HEK293 (cell line): ENCODE measurements around the gene GABRB2.

ENCODE experiments used
- CTCF ChIA-PET: fragments of 350-600 bp; formaldehyde crosslinking; extraction: SDS; loops from one replicate; lab custom pipeline; 2021; ENCODE audit warnings: antibody characterized with exemption; lab: Yijun Ruan, JAX
- POLR2A ChIA-PET: fragments of 300-600 bp; formaldehyde crosslinking; extraction: SDS; loops from one replicate; lab custom pipeline; 2020; ENCODE audit warnings: antibody characterized with exemption, inconsistent platforms; lab: Yijun Ruan, JAX
- H3K27ac ChIP-seq: fragments of 200-500 bp; sonication (Bioruptor generic); 2 replicates; pipeline ENCODE4 v1.5.1; 2014; ENCODE audit warnings: low read depth, low read length, control low read depth, inconsistent platforms; ENCODE audit errors: extremely low read depth
- H3K36me3 ChIP-seq, 2 experiments: fragments of 200-500 bp in 1 of 2; sonication (Bioruptor generic) in 1 of 2; 1 replicate in 1 of 2; 2 replicates in 1 of 2; pipeline ENCODE4 v1.5.1; 2014 to 2017; ENCODE audit warnings: inconsistent platforms in 2 of 2, low read length in 2 of 2; ENCODE audit not compliant: control insufficient read depth in 2 of 2, insufficient read depth in 1 of 2
- H3K4me1 ChIP-seq: fragments of 200-500 bp; sonication (Bioruptor generic); 2 replicates; pipeline ENCODE4 v1.5.1; 2014; ENCODE audit warnings: mild to moderate bottlenecking, low read length, inconsistent platforms; ENCODE audit not compliant: control insufficient read depth, insufficient read depth
- H3K4me3 ChIP-seq: 2 replicates; pipeline ENCODE4 v1.5.1; 2011; ENCODE audit warnings: low read depth, mild to moderate bottlenecking, control low read depth, low read length, moderate library complexity
- H3K9me3 ChIP-seq: fragments of 200-500 bp; sonication (Bioruptor generic); 2 replicates; pipeline ENCODE4 v1.5.1; 2014; ENCODE audit warnings: low read depth, low read length, inconsistent platforms; ENCODE audit not compliant: control insufficient read depth, insufficient read depth
- KLF7 ChIP-seq: fragments of 450-650 bp; formaldehyde crosslinking; IDR thresholded peaks from 2 replicates; pipeline ENCODE4 v1.5.1; 2016; ENCODE audit warnings: missing biosample characterization, missing genetic modification characterization, borderline replicate concordance
- PRDM6 ChIP-seq: fragments of 450-650 bp; formaldehyde crosslinking; IDR thresholded peaks from 2 replicates; pipeline ENCODE4 v1.5.1; 2017; ENCODE audit warnings: missing biosample characterization, missing genetic modification characterization
- SCRT2 ChIP-seq: fragments of 450-650 bp; formaldehyde crosslinking; IDR thresholded peaks from 2 replicates; pipeline ENCODE4 v1.5.1; 2016; ENCODE audit warnings: missing biosample characterization, missing genetic modification characterization
- SETDB1 ChIP-seq: IDR thresholded peaks from one replicate; pipeline ENCODE4 v1.6.1; 2017; ENCODE audit warnings: mild to moderate bottlenecking, low read length, moderate library complexity, mixed read lengths; ENCODE audit not compliant: insufficient read length
- SP2 ChIP-seq: fragments of 450-650 bp; formaldehyde crosslinking; IDR thresholded peaks from 2 replicates; pipeline ENCODE4 v1.5.1; 2016; ENCODE audit warnings: missing biosample characterization, missing genetic modification characterization
- ZBTB1 ChIP-seq: fragments of 450-650 bp; formaldehyde crosslinking; IDR thresholded peaks from 2 replicates; pipeline ENCODE4 v1.5.1; 2016; ENCODE audit warnings: missing biosample characterization, missing genetic modification characterization
- ZBTB20 ChIP-seq: fragments of 450-650 bp; formaldehyde crosslinking; IDR thresholded peaks from 2 replicates; pipeline ENCODE4 v1.5.1; 2016; ENCODE audit warnings: missing biosample characterization, missing genetic modification characterization
- ZBTB6 ChIP-seq: fragments of 450-650 bp; formaldehyde crosslinking; IDR thresholded peaks from 2 replicates; pipeline ENCODE4 v1.5.1; 2017; ENCODE audit warnings: missing biosample characterization, missing genetic modification characterization
- ZNF169 ChIP-seq: fragments of 450-650 bp; formaldehyde crosslinking; IDR thresholded peaks from 2 replicates; pipeline ENCODE4 v1.5.1; 2016; ENCODE audit warnings: missing biosample characterization, missing genetic modification characterization
- ZNF174 ChIP-seq: fragments of 450-650 bp; formaldehyde crosslinking; IDR thresholded peaks from 2 replicates; pipeline ENCODE4 v1.5.0; 2017; ENCODE audit warnings: missing biosample characterization, mild to moderate bottlenecking, missing genetic modification characterization
- ZNF248 ChIP-seq: fragments of 450-650 bp; formaldehyde crosslinking; IDR thresholded peaks from 2 replicates; pipeline ENCODE4 v1.5.1; 2017; ENCODE audit warnings: missing biosample characterization, missing genetic modification characterization
- ZNF426 ChIP-seq: fragments of 450-650 bp; formaldehyde crosslinking; IDR thresholded peaks from 2 replicates; pipeline ENCODE4 v1.5.1; 2017; ENCODE audit warnings: missing biosample characterization, missing genetic modification characterization, mild to moderate bottlenecking, inconsistent platforms, moderate library complexity
- ZNF473 ChIP-seq: fragments of 450-650 bp; formaldehyde crosslinking; IDR thresholded peaks from 2 replicates; pipeline ENCODE4 v1.5.1; 2017; ENCODE audit warnings: missing biosample characterization, missing genetic modification characterization
- ZNF510 ChIP-seq: fragments of 450-650 bp; formaldehyde crosslinking; IDR thresholded peaks from 2 replicates; pipeline ENCODE4 v1.5.1; 2018; ENCODE audit warnings: mild to moderate bottlenecking, missing genetic modification characterization, missing biosample characterization; ENCODE audit not compliant: insufficient replicate concordance
- ZNF518A ChIP-seq: fragments of 450-650 bp; formaldehyde crosslinking; conservative IDR thresholded peaks from 2 replicates; pipeline ENCODE4 v1.5.1; 2016; ENCODE audit warnings: low read depth, missing biosample characterization, missing genetic modification characterization
- ZNF544 ChIP-seq: fragments of 450-650 bp; formaldehyde crosslinking; IDR thresholded peaks from 2 replicates; pipeline ENCODE4 v1.5.0; 2017; ENCODE audit warnings: missing biosample characterization, missing genetic modification characterization
- ZNF596 ChIP-seq: fragments of 450-650 bp; IDR thresholded peaks from 2 replicates; pipeline ENCODE4 v1.5.0; 2018; ENCODE audit warnings: missing biosample characterization, mild to moderate bottlenecking, missing genetic modification characterization, moderate library complexity
- ZNF785 ChIP-seq: fragments of 450-650 bp; formaldehyde crosslinking; IDR thresholded peaks from 2 replicates; pipeline ENCODE4 v1.5.1; 2016; ENCODE audit warnings: missing biosample characterization, missing genetic modification characterization
- ZNF792 ChIP-seq: fragments of 450-650 bp; formaldehyde crosslinking; IDR thresholded peaks from 2 replicates; pipeline ENCODE4 v1.5.1; 2016; ENCODE audit warnings: missing biosample characterization, missing genetic modification characterization
- TF ChIP-seq, protein P1 (sequence below): fragments of 450-650 bp; formaldehyde crosslinking; IDR thresholded peaks from 2 replicates; pipeline ENCODE4 v1.5.1; 2017; ENCODE audit warnings: missing biosample characterization, missing genetic modification characterization

Gene GABRB2

DNA sequence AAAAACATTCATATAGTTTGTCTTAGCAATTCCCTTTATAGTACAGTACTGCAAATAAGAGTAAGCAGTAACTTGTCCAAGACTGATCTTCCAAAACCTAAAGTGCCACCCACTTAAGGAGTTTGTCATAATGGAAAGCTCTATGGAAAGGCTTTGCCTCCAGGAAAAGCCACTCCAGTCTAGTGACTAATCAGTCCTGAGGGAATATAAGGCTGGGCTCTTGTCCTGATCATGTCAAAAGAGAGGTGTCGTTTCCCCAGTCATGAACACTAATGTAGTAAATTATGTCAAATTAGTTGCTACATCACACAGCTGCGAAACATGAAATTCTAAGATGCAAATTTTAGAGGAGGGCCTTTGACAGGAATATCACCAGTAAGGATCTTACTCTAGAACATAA is 271.6 kb downstream of the GABRB2 start (continued):
- TF ChIP-seq ZNF426 (tag by site-specific recombination) = no peak
- TF ChIP-seq ZNF169 = no peak
- TF ChIP-seq SP2 (tag by site-specific recombination) = no peak
- TF ChIP-seq, protein P1, sequence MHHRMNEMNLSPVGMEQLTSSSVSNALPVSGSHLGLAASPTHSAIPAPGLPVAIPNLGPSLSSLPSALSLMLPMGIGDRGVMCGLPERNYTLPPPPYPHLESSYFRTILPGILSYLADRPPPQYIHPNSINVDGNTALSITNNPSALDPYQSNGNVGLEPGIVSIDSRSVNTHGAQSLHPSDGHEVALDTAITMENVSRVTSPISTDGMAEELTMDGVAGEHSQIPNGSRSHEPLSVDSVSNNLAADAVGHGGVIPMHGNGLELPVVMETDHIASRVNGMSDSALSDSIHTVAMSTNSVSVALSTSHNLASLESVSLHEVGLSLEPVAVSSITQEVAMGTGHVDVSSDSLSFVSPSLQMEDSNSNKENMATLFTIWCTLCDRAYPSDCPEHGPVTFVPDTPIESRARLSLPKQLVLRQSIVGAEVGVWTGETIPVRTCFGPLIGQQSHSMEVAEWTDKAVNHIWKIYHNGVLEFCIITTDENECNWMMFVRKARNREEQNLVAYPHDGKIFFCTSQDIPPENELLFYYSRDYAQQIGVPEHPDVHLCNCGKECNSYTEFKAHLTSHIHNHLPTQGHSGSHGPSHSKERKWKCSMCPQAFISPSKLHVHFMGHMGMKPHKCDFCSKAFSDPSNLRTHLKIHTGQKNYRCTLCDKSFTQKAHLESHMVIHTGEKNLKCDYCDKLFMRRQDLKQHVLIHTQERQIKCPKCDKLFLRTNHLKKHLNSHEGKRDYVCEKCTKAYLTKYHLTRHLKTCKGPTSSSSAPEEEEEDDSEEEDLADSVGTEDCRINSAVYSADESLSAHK (tag by site-specific recombination) = no peak
- no peak for TF ChIP-seq ZNF518A

DNA sequence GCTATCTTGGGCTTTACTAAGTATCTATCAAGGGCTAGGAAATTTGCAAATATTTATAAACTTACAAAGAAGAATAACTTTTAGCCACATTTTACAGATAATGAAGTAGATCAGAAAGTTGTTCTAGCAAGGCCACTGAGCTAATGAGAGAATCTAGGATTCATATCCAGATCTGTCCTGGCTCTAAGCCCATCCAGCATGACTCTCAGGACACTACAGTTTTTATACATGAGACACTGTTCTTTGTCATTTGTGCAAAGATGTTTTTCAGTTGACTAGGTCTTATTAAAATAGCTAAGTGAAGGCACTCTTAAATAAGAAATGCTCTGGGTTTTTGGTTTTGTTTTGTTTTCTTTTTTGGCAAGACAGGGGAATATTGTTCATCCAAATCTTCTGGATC is 273.1 kb downstream of the GABRB2 start:
- Histone ChIP-seq H3K27ac (no peak overlapping the region), H3K4me1 (no peaks in the 10 kb centered on the region), H3K36me3 (no peaks in the 10 kb centered on the region), H3K4me3 (no peak overlapping the region), H3K9me3 (no peaks in the 10 kb centered on the region)
- ChIA-PET CTCF (no interaction called here), POLR2A (no interaction called here)
- TF ChIP-seq ZNF596 (tag by site-specific recombination) (no peak), ZBTB20 (tag by site-specific recombination) (no peak), ZNF785 (tag by site-specific recombination) (no peak), KLF7 (no peak), SETDB1 (no peak), ZNF792 (tag by site-specific recombination) (no peak), ZNF174 (tag by site-specific recombination) (no peak), ZNF510 (tag by site-specific recombination) (no peak), ZNF544 (tag by site-specific recombination) (no peak), ZNF518A (no peak), SCRT2 (tag by site-specific recombination) (no peak), ZNF248 (no peak), ZBTB1 (no peak), ZNF473 (tag by site-specific recombination) (no peak), PRDM6 (tag by site-specific recombination) (no peak), ZBTB6 (tag by site-specific recombination) (no peak)
